Measurements from ENCODE around the gene RNF13.

RNF13 gene, protein sequence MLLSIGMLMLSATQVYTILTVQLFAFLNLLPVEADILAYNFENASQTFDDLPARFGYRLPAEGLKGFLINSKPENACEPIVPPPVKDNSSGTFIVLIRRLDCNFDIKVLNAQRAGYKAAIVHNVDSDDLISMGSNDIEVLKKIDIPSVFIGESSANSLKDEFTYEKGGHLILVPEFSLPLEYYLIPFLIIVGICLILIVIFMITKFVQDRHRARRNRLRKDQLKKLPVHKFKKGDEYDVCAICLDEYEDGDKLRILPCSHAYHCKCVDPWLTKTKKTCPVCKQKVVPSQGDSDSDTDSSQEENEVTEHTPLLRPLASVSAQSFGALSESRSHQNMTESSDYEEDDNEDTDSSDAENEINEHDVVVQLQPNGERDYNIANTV

DNA sequence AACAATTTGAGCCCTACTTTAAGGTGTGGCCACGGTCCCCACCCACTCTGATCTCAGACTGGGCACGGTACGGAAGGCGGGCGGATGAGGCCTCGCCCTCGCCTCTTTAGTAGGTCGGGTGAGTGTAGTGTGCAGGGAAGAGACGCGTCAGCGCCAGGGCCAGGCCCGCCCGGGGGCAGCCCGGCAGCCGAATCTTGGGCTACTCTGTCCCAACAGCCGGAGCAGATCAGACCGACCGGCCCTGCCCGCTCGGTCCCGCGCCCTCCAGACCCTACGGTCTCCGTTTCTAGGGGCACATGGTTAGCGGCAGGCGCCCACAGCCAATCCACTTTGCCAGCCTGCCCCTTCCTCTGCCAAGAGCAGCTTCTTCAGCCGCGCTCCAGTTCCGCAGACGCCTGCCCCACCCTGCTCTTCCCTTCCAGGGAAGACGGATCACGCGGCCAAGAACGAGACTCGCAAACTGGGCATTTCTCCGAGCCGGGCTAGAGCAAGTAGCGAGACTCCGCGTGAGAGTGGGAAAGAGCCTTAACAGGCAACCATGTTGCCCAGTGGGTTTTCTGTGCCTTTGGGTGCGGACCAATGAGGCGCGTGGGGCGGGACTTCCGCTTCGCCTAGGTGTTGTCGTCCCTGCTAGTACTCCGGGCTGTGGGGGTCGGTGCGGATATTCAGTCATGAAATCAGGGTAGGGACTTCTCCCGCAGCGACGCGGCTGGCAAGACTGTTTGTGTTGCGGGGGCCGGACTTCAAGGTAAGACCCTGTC is at the start of gene RNF13:
RNF13 (plus strand) TSS at position 610 of the 761 bp plus-strand sequence. CDS start 32,812 bp downstream, outside the sequence.
- peak; percentile 95 for DNase-seq

DNA sequence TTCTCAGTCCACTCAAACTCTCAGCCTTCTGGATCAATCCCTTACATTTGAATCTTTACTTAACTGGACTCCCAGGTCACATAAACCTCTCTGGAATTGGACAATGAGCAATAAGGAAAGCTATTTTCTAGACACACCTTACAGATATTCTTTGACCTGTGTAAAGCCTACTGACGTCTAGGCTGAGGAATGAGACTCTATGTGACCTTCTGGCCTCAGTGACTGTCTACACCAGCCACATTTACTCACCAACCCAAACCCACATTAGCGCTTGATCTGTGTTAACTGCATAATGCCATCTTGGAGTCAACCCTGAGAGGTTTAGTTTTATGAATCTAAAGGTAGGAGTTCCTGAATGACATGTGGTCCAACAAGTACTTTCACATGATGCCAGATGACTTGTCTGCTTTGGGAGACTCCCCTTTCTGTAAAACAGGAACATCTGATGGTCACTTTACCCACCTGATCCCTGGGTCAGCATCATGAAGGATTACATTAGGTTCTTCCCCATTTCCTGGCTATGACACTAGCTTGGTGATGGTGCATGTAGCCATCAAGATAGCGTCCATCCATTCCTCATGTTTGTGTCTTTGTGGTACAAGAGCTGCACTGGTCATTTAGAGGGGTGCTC is 49.3 kb upstream of the RNF13 start:
- DNase-seq: no peak

DNA sequence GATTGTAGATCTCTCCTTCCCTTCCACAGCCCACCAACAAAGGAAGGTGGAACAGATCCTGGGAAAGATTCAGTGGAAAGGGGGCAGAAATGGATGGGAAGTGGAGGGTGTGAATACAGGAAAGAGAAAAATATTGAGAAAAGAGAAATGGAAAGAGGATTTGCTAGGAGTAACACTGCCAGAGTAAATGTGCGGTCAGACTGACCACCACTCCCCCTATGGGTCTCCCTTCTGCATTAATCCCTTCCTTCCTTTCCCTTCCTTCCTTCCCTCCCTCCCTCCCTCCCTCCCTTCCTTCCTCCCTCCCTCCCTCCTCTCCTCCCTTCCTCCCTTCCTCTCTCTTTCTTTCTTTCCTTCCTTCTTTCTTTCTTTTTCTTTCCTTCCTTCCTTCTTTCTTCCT is 48.7 kb upstream of the RNF13 start:
- DNase-seq: no peak

DNA sequence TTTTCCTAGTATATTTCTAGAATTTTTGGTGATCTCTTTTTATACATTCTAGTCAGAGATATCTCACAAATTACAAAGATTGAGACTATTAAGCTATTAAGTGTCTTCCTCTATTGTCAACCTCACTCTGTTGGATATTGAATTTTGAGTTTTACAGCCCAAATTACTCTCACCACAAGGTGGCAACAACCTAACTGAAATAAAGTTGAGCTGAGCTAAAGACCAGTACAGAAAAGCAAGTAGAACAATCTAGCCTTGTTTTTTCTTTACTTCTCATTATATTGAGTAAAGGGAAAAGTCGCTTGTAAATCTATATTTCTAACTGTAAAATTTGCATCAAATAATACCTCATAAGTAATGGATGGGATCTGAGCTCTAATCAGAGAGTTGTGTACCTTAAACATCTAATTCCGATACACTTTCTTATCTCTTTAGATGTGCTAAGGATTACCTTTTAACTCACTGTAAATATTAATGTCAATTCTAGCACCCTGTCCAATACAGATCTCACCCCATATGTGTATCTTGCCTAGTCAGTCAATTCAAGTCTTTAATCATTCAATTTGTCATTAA is 47.2 kb upstream of the RNF13 start:
- no peak for DNase-seq

DNA sequence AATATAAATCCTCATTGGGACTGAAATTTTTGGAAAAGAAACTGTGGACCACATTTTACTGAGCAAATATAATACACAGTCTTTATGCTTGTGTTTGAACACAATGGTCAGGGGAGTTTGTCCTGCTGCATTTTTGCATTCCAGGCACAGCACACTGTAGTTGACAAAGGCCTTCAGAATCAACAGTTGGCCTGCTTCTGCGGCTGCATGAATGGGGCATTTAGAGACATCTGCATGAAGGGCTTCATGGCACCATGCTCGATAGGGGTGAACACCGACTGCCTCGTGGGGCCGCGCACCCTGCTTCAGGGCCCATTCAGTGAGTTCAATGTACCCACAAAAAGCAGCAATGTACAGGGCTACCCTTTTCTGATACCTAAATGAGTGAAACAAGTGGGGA is 45.3 kb upstream of the RNF13 start:
- no peak for DNase-seq

DNA sequence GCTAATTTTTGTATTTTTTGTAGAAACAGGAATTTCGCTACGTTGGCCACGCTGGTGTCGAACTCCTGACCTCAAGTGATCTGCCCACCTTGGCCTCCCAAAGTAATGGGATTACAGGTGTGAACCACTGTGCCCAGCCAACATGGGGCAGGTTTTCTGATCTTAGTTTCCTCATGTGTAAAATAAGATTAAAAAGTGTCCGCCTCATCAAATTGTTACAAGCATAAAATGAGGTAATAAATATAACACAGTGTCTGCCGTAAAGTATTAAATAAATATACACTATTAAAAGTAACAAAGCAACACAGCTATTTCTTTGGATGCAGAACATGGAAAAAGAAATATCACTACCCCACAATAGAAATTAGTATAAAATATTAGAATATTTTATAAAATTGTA is 44.3 kb upstream of the RNF13 start:
- no peak for DNase-seq

DNA sequence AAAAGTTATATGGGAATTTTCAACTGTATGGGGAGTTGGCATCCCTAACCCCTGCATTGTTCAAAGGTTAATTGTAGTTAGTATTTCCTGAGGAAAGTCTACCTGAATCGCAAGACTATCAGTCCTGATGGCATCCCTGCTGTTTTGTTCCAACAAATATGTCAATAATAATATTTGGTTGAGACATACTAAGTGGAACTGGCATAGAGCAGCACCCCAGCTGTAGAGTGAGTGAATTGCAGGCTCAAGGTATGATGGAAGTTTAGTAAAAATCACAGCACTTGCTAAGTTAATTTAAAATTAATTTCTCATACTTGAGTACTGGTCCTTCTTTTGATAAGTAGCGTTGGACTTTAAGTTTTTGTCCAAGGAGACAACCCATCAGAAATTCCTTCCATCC is 42.8 kb upstream of the RNF13 start:
- DNase-seq: no peak

DNA sequence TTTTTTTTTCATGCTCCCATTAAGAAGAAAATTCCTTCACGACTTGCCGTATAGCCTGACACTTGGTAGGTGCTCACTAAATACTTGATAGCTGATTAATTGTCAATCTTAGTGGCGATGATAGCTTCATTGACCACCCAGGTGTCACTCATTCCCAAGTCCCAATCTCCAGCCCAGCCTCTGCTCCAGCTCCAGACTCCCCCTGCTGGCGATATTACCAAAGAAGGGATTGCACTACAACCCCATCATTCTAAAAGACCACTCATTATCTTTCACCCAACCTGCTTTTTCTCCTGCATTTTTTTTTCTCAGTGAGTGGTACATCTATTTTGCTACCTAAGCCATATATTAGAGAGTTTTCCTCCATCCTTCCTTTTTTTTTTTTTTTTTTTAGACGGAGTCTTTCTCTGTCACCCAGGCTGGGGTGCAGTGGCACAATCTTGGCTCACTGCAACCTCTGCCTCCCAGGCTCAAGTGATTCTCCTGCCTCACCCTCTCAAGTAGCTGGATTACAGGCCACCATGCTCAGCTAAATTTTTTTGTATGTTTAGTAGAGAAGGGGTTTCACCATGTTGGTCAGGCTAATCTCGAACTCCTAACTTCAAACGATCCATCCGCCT is 41.3 kb upstream of the RNF13 start:
- peak; percentile 35 for DNase-seq

DNA sequence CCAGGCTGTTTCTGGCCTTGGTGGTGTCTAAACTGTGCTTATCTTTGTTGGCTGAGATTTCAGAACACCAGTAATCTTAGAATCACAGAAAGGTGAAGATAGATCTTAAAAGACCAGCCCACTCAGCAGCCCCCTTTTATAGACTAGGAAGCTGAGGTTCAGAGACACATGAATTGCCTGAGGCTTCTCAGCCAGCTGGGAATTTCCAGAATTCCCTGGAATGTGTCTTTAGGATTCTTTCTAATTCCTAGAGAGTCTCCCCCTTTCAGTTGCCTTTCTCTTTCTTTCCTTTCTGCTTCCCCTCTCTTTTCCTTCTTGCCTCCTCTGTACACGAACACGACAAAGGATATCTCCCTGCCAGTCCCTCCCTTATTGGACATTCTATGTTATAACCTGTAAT is 40.2 kb upstream of the RNF13 start:
- DNase-seq: no peak

DNA sequence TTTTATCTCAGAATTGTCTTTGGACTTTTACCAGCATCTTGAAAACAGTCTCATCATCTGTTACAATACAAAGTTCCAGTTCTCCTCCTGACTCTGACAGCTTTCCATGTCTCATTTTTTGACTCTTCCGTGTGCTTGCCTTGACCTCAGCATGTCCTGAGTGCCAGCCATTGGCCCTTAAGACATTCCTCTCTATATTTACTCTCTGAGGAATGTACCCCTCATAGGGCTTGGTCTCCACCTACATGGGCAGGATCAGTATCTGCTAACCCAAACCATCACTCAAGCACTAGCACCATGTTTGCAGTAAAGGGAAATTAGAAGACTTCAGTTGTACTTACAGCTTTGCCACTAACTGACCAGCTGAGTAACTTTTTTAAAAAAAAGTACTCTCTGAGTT is 36.8 kb upstream of the RNF13 start:
- no peak for DNase-seq

DNA sequence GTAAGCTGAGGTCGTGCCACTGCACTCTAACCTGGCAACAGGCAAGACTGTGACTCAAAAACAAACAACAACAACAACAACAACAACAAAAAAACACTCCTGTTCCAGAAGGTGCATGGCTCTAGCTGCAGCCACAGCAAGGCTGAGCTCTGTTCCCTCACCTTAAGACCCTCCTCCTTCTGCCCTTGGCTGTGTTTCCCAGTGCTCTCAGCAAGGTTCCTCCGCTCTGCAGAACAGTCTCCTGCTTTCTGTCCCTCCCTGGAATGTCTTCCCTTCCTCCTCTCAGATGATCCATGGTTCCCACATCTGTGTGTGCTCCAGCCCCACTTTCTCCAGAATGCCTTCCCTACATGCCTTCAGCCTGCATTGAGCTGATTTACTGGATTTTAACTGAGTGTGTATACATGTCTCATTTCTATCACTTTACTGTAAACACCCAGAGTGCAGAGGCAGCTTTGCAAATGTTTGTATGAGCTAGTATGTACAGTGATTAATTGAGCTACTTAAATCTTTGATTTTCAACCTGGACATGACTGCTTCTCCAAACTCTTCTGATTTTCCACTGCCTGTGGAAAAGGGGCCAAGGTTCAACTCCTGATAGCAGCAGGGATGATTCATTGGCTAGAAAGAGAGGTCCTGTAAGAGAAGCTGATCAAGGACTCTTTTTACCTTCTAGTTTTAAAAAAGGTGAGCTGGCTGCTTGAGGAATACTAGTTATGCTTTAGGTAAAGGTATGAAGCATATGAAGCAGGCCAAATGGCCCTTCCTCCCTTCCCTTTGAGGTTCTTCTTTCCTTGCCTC is 35.4 kb upstream of the RNF13 start:
- no peak for DNase-seq

DNA sequence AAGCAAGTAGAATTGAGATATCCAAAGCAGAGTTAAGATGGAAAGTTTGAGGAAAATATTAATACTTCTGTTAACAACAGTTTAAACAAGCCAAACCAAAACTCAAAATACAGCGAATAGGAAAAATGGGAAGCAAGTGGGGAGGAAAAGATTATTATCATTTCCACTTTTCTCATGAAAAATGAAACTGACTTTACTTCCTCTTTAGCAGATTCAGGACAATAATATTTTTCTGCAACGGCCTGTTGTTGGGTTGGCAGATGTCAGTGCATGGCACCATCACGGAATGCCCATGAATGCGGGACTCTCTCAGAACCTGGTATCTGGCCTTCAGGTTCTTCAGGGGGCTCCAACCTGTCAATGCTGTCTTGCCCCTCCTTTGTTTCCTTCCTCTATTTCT is 31.8 kb upstream of the RNF13 start:
- DNase-seq: no peak

DNA sequence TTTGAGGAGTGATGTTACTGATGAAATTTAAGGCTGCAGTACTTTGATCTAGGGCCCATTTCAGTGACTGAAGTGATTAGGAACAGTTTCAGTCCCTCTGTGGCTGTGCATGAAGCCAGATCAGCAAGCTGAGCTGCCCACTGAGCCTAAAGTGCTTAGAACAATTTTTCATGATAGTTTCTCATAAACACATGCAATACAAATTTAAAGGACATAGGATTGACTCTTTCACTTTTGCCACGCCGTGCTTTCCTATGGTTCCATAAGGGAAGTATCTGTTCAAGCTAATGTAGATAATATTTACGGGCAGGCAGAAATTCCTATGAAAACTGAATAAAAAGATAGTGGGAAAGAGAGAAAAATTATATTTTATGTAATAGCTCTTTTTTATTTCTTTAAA is 31.3 kb upstream of the RNF13 start:
- no peak for DNase-seq

DNA sequence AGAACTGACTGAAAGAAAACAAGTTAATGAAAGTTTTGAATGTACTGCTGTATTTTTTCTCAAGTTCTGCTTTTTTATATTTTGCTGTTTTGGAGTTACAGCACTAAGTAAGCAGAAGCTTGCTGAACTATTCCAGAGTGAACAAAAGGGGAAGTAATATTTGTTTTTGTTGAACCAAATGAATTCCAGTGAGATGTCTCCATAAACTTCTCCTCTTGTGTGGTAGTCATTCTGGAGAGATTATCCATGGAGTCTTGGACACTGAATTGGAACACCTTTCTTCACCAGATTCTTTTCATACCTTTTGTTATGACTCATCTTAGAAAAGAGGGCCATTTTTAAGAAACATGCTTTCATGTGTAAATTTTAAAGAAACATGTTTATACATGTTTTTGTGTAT is 29.4 kb upstream of the RNF13 start:
- DNase-seq: no peak

DNA sequence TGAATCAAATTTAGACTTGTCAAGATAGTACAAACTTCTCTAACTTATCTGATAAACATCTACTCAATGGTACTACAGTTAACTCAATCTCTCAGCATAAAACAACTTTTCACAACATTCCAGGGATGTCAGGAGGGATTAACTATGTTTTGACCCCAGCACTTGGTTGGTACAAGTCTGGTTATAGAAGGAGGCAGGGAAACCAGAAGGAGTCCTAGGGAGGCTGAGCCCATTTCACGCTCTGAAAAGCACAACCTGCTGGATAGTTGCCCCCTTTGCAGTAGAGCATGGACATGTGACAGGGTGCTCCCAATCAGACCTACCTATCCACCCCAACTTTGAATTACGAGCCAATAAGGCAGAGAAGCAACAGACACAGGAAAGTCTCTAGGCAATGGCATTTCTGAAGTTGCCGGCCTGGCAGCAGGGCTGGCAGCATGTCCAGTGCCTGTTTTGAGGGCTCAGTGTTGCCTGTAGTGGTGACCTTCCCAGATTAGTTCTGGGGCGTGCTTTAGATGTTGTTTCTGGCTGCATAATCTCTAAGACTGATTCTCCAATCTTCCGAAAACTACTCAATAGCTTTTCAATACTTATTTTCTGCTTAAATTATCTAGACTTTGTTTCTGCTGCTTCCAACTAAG is 28.8 kb upstream of the RNF13 start:
- DNase-seq: no peak

DNA sequence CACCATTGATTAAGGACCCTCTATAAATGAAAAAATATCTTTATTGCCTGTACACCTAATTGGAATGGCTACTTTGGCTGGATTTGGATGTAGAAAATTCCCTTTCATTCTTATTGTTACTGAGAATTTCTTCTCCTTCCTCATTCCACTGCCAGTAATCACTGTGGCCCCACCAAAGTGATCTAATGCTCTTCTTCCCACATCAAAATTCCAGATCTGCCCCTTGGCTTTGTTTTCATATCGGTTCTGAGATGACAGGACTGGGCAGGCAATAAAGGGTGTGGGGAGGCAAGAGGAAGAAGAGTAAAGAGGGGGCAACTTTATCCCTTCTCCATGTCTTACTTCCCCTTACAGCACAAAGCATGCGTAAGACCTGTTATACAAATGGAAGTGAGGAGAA is 22.7 kb upstream of the RNF13 start:
- DNase-seq: no peak

DNA sequence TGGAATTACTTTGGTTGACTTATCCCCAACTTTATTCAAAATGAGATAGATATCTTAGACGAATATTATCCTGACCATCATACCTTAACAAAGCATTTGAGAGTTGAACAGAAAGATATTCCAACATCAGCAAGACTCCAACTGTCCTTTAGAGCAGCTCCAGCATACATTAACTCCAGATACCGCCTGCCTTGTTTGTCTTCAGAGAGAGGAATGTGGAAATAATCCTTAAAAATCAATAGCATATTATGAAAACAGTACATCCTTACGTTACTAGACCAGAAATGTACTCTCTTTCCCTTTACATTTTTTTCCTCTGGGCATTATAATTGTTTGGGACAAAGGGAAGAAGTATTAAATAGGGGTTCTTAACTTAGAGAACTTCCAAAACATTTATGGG is 22.3 kb upstream of the RNF13 start:
- DNase-seq: no peak

DNA sequence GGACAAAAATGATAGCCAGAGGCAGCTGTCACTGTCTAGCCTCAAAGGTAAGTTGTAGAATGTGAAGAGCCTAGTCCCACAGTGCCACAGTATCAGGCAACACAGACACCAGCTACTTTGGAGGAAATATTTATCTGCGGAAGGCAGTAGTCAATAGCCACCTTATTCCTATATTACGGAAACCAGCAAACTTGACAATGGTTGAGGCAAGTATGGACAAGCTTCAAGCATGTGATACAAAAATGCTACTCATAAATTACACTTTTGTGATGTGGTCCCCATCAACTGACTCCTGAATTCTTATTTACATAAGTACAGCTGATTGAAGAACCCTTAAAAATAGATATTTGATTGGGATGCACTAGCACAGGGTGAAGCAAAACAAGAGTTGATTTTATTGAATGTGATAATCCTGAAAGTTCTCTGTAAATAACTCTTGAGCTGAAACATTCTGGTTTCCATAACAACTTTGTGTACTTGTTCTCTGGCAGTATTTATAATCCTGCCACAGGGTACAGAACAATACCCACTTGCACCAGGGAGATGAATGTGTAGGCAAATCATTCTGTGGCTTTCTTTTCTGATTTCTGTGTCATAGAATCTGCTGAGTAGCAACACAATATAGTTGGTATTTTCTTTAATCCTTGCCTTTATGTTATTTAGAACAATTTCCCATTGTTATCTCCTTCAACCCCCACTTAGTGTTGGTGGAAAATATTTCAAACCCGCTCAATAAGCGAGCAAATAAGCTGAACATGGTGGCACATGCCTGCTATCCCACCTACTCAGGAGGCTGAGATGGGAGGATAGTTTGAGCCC is 20.4 kb upstream of the RNF13 start, which contains the start of gene ANKUB1:
ANKUB1 (minus strand) TSS at position 103 of the 819 bp plus-strand sequence. CDS start 188 bp downstream, outside the sequence.
- peak; percentile 67 for DNase-seq

DNA sequence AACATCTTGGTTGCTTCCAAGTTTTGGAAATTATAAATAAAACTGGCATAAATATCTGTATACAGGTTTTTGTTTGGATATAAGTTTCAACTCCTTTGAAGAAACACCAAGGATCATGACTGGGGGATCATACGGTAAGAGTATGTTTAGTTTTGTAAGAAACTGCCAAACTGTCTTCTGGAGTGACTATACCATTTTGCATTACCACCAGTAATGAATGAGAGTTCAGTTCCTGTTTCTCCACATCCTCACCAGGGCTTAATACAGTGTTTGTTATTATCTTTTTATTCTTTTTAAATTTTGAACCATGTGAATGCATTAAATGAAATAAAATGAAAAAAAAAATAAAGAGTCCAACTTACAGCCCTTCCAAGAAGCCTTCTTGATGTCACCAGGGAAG is 17.0 kb upstream of the RNF13 start:
- no peak for DNase-seq

DNA sequence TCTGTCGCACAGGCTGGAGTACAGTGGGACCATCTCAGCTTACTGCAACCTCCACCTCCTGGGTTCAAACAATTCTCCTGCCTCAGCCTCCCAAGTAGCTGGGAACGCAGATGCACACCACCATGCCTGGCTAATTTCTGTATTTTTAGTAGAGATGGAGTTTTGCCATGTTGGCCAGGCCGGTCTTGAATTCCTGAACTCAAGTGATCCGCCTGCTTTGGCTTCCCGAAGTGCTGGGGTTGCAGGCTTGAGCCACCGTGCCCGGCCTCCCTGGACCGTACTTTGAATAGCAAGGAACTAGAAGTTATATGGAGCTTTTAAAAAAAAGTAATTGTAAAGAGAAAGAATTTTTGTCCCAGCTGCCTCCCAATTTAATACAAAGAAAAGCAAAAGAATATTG is 12.3 kb upstream of the RNF13 start:
- no peak for DNase-seq

DNA sequence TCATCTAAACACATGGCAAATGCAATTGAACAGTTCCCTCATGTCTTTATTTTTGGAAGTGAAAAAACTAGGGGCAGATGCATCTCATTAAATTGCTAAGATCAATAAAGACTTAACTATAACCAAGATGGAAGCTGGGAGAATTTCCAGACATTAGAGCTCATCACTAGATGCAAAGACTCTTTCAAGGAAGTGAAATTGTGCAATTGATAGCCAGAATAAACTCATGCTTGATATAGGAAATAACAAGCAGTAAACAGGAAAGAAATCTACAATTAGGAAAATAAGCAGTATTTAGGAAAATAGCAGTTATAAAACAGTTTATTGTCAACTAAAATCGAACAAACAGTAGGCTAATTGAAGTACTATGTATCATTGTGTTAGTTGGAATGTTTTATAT is 11.8 kb upstream of the RNF13 start:
- DNase-seq: no peak

Data from NCI-H774 (cell line).